IPS DF 4.7 (cell line): ENCODE measurements around the gene KIF1A.
"Not testable (repeated sequence)": the region's sequence is repeated elsewhere in the genome, so short reads cannot be mapped to it uniquely, and the experiment has no call there.

Source experiments
- DNase-seq: peaks from one replicate; pipeline ENCODE4 v3.0.0-alpha.2; 2013; ENCODE audit warnings: low spot score; ENCODE audit errors: extremely low read depth

The KIF1A gene

DNA sequence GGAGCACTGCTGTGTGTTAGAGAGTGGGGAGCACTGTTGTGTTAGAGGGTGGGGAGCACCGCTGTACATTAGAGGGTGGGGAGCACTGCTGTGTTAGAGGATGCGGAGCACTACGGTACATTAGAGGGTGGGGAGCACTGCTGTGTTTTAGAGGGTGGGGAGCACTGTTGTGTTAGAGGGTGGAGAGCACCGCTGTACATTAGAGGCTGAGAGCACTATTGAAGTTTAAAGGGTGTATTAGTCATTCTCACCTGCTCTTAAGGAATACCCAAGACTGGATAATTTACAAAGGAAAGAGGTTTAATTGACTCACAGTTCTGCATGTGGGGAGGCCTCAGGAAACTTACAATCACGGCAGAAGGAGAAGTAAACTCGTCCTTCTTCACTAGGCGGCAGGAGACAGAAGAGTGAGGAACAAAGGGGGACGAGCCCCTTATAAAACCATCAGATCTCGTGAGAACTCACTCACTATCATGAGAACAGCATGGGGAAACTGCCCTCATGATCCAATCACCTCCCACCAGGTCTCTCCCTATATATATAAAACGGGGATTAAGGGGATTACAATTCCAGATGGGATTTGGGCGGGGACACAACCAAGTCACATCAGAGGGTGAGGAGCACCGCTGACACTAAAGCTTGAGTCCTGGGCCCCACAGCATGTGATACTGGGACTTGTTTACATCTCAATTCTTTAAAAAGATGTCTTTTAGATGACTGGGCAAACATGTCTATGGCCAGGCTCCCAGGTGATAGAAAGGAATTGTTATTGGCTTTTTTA is 29.1 kb upstream of the KIF1A start:
- no peak for DNase-seq

DNA sequence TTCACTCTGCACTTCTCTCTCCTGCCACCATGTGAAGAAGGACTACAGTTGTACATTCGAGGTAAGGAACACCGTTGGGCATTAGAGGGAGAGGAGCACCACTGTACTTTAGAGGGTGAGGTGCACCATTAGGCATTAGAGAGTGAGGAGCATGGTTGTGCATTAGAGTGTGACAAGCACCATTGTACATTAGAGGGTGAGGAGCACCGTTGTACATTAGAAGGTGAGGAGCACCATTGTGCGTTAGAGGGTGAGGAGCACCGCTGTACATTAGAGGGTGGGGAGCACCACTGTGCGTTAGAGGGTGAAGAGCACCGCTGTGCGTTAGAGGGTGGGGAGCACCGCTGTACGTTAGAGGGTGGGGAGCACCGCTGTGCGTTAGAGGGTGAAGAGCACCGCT is 27.8 kb upstream of the KIF1A start:
- DNase-seq, result no peak

GRCh38 chr2:240846873-240847595 is 27.0 kb upstream of the KIF1A start:
- no peak for DNase-seq

DNA sequence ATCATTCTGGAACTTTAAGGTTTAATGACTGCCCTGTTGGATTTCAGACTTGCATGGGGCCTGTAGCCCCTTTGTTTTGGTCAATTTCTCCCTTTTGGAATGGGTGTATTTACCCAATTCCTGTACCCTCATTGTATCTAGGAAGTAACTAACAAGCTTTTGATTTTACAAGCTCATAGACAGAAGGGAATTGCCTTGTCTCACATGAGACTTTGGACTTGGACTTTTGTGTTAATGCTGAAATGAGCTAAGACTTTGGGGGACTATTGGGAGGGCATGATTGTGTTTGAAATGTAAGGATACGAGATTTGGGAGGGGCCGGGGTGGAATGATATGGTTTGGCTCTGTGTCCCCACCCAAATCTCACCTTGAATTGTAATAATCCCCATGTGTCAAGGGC is 26.3 kb upstream of the KIF1A start:
- not testable (repeated sequence) for DNase-seq

- no peak for DNase-seq
Observed at GRCh38 chr2:240840435-240841060, 20.5 kb upstream of the KIF1A start.

GRCh38 chr2:240839152-240840143 is 19.4 kb upstream of the KIF1A start:
- DNase-seq, result no peak

DNA sequence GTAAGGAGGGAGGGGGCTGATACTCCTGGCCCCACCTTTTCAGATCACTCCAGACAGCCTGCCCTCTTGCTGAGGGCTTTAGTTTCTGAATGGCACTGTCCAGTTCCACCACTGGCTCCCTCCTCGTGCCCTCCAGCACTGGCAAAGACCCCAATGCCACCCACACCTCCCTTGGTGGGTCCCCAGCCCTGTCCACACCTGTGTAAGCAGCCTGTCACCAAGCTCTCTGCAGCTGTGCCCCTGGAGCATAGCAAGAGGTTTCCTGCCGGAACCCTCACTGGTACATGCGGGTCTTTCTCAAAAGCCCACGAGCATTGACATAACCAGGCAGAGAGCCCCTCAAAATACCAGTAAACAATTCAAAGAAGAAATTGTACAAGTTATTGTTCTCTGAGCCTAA is 17.6 kb upstream of the KIF1A start:
- no peak for DNase-seq

DNA sequence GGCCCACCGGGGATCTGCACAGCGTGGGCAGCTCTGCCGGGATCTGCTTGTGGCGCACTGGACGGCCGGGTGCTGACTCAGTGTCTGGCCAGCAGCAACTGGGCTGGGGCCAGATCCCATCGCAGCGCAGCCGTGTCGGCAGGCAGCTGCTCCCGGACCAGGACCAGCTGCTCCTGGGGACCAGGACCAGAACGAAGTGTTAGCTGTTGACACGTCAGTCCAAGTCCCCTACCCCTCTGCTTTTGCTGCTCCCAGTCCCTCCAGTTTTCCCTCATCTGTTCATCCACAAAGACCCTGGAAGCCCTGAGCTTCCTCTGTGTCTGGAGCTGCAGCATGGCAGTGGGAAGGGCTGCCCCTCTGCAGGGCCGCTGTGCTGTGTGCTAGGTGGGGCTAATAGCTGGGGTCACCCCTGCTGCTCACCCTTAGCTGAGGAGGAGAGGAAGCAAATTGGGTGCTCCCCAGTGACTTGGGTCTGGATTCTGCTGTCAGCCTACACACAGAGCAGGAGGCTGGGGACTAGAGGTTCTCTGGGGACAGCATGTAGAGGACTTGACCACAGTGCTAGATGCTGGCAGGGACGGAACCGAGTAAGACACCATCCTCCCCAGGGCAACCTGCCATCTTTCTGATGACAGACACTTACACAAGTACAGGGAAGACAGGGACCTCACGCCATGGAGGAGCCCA is 16.9 kb upstream of the KIF1A start:
- DNase-seq, result no peak

DNA sequence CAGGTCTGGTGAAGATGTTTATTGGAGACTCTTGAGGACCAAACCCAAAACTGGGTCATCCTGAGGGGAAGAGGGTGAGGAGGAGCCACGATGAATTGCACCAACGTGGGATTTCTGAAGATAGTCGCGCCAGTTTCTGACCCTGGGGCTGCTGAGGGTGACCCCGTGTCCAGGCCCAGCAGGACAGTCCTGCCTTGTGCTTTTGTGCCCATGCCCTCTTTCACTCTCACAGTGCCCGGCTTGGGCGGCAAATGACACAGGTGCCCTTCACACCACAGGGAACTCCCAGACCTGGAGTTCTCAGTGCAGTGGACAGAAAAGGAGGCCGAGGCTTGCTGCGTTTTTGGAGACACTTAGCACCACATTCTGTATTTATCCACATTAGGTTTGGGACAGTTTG is 15.5 kb upstream of the KIF1A start:
- DNase-seq, result no peak

DNA sequence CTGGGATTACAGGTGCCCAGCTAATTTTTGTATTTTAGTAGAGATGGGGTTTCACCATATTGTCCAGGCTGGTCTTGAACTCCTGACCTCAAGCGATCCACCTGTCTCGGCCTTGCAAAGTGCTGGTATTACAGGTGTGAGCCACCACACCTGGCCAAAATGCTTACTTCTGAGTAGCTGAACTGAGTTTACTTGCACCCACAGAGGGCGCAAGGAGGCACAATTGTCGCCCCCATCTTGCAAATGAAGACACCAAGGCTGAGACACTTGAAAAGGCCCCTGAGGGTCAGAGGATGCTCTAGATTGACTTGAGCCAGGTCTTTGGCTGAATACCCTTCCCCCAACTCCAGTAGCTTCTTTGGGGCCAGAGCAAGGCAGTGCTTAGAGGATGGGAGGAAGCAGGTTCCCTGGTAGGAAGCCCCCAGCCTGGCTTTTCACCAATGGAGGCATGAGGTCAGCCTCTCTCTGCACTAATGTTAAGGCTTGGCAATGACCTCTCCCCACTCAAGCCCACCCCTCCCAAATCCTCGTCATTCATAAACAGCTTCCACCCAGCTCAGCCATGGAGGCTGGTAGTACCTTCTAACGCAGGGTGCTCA is 14.5 kb upstream of the KIF1A start:
- no peak for DNase-seq

DNA sequence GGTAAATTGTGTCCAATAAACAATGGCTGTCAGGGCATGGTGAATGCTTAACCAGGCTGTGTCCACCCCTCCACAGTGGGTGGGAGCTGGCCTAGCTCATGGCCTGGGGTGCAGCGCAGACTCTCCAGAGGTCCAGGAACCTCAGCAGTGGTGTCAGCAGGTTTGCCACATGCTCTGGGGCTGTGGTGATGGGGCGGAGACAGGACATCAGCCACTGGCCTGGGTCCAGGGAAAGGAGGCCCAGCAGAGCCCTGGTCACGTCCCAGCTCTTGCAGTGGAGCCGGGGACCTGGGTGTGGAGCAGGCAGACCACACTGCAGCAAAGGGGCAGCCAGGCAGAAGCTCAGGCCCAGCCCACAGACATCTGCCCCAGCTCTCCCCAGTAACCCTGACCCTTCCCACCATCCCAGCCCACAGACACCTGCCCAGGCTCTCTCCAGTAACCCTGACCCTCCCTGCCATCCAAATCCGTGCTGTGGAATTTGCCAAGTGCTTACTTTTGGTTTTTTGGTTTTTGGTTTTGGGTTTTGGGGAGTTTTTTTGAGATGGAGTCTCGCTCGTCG is 13.8 kb upstream of the KIF1A start:
- DNase-seq, result no peak

DNA sequence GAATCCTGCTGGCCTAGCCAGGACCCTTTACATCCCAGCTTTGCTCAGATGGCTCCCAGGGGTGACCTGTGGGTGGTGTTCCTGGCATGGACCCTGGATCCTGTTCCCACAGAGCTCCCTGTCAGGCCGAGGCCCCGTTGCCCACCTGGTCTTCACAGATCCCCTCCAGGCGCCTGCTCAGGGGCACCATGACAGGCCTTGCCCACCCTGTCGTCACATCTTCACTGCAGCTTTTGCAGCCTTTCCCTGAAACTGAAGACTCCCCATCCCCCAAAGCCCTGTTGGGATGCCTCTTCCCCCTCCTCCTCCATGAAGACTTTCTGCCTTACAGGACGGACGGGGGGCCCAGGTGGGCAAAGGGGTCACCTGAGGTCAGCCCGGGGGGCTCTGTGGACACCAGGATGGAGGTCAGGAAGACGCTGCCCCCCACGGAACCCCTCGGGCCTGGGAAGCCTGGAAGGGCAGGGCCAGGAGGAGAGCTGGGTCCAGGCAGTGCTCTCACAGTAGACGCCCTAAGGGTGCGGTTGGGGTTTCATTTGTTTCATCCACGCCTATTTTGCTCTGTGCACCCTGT is 13.0 kb upstream of the KIF1A start:
- no peak for DNase-seq

DNA sequence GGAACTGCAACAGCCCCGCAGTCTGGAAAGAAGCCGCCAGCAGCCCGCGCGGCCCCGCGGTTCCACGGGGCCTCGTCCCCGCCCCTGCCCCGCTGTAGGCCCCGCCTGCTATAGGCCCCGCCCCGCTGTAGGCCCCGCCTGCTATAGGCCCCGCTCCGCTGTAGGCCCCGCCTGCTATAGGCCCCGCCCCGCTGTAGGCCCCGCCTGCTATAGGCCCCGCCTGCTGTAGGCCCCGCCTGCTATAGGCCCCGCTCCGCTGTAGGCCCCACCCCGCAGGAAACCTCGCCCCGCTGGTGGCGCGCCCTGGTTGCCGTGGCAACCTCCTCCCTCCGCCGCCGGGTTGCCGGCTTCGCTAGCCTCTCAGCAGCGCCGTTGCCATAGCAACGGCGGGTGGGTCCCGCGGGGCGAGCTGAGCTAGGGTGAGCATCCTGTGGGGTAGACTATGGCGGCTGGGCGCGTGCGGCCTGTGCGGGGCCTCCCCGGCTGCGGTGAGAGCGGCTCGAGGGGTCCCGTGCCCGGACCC is 12.2 kb upstream of the KIF1A start:
- DNase-seq, result no peak

GRCh38 chr2:240831594-240832204 is 11.7 kb upstream of the KIF1A start:
- DNase-seq, result no peak

GRCh38 chr2:240825476-240825875 is 5.5 kb upstream of the KIF1A start:
- no peak for DNase-seq

GRCh38 chr2:240823449-240824336 is 3.7 kb upstream of the KIF1A start:
- no peak for DNase-seq

DNA sequence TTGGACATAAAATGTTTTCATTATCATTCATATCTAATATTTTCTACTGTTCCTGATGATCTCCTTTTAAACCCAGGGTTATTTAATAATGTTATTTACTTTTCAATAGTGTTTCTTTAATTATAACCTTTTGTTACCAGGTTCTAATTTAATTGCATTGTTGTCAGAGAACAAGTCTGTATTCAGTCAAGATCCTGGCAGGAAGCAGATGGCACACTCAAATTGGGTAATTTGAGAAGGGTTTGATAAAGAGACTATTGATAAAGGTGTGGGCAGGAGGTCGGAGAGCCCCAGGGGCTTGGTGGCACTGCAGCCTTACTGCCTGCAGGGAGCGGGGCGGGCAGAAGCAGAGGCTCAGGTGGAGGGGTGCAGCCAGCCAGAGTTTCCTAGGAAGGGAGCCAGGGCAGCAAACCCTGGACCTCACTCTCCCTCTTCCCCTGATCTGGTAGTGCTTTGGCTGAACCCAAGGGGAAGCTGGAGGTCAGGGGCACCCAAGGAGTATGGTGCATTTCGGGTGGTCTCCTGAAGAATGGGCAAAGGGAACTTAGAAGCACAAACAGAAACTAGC is 2.3 kb upstream of the KIF1A start:
- DNase-seq, result no peak

- no peak for DNase-seq
Observed at GRCh38 chr2:240821429-240821778, 1.4 kb upstream of the KIF1A start.
